Measurements from ENCODE around the gene IQCH.

- TF ChIP-seq, protein P1, sequence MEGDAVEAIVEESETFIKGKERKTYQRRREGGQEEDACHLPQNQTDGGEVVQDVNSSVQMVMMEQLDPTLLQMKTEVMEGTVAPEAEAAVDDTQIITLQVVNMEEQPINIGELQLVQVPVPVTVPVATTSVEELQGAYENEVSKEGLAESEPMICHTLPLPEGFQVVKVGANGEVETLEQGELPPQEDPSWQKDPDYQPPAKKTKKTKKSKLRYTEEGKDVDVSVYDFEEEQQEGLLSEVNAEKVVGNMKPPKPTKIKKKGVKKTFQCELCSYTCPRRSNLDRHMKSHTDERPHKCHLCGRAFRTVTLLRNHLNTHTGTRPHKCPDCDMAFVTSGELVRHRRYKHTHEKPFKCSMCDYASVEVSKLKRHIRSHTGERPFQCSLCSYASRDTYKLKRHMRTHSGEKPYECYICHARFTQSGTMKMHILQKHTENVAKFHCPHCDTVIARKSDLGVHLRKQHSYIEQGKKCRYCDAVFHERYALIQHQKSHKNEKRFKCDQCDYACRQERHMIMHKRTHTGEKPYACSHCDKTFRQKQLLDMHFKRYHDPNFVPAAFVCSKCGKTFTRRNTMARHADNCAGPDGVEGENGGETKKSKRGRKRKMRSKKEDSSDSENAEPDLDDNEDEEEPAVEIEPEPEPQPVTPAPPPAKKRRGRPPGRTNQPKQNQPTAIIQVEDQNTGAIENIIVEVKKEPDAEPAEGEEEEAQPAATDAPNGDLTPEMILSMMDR (IDR thresholded peaks at IDR 0.05): no peak
- no peak for TF ChIP-seq POLR2A (IDR thresholded peaks at IDR 0.05)
- no peak for TF ChIP-seq POLR2AphosphoS5 (IDR thresholded peaks at IDR 0.05)
- TF ChIP-seq EP300 (IDR thresholded peaks at IDR 0.05): no peak
Measured at GRCh38 chr15:67290319-67290718, 35.7 kb downstream of the IQCH start.

Data from sigmoid colon (tissue), 4 donors.